Neural cell (in vitro differentiated cells): ENCODE measurements around the gene FAM53B. TPM values are rescaled to one million over a fixed set of nuclear protein-coding genes. Genes with fewer than 3 reads are reported as not detected.

Source experiments
- H2AFZ ChIP-seq: fragments of 200-600, 300-800 bp; sonication (generic), shearing (Covaris generic); 2 replicates; pipeline ENCODE4 v1.6.0; 2014; ENCODE audit warnings: low read depth, mild to moderate bottlenecking, antibody characterized with exemption, low read length, moderate library complexity
- H3F3A ChIP-seq: fragments of 200-600 bp; shearing (Covaris generic); 2 replicates; pipeline ENCODE4 v1.6.1; 2016; ENCODE audit warnings: mild to moderate bottlenecking, moderate library complexity, mixed read lengths, antibody characterized with exemption, low read length; ENCODE audit not compliant: insufficient read depth, poor library complexity, severe bottlenecking
- H3K27ac ChIP-seq: fragments of 200-600, 300-800 bp; sonication (generic), shearing (Covaris generic); 2 replicates; pipeline ENCODE4 v1.5.1; 2014; ENCODE audit warnings: mild to moderate bottlenecking, low read length, moderate library complexity
- H3K27me3 ChIP-seq: fragments of 300-800, 200-600 bp; sonication (generic), shearing (Covaris generic); 2 replicates; pipeline ENCODE4 v1.6.0; 2014; ENCODE audit warnings: mild to moderate bottlenecking, low read depth, low read length, moderate library complexity; ENCODE audit not compliant: insufficient read depth
- H3K36me3 ChIP-seq: fragments of 300-800, 200-600 bp; sonication (generic), shearing (Covaris generic); 2 replicates; pipeline ENCODE4 v1.5.1; 2014; ENCODE audit warnings: mild to moderate bottlenecking, antibody characterized with exemption, low read length, moderate library complexity; ENCODE audit not compliant: insufficient read depth
- H3K4me2 ChIP-seq: fragments of 300-800, 200-600 bp; sonication (generic), shearing (Covaris generic); 2 replicates; pipeline ENCODE4 v1.6.0; 2014; ENCODE audit warnings: mild to moderate bottlenecking, low read length
- H3K4me3 ChIP-seq: fragments of 300-800, 200-600 bp; sonication (generic), shearing (Covaris generic); 2 replicates; pipeline ENCODE4 v1.5.1; 2014; ENCODE audit warnings: mild to moderate bottlenecking, low read length, moderate library complexity
- H3K79me2 ChIP-seq: fragments of 200-600 bp; shearing (Covaris generic); replicated peaks from 2 replicates; pipeline ENCODE4 v1.6.0; 2014; ENCODE audit warnings: mild to moderate bottlenecking, low read length, moderate library complexity; ENCODE audit not compliant: insufficient read depth
- H3K9ac ChIP-seq: fragments of 300-800, 200-600 bp; sonication (generic), shearing (Covaris generic); 2 replicates; pipeline ENCODE4 v1.6.1; 2016; ENCODE audit warnings: mild to moderate bottlenecking, low read length, mixed read lengths
- H3K9me2 ChIP-seq: fragments of 200-600 bp; shearing (Covaris generic); 2 replicates; pipeline ENCODE4 v1.6.1; 2016; ENCODE audit warnings: mild to moderate bottlenecking, low read length, mixed read lengths; ENCODE audit not compliant: insufficient read depth
- H3K9me3 ChIP-seq: fragments of 200-600, 300-800 bp; sonication (generic), shearing (Covaris generic); 2 replicates; pipeline ENCODE4 v1.6.1; 2016; ENCODE audit warnings: mild to moderate bottlenecking, mixed run types, low read length, moderate library complexity, mixed read lengths
- H4K20me1 ChIP-seq: fragments of 200-600 bp; shearing (Covaris generic); 2 replicates; pipeline ENCODE4 v1.6.1; 2016; ENCODE audit warnings: mild to moderate bottlenecking, mixed run types; ENCODE audit not compliant: insufficient read depth
- EP300 ChIP-seq: fragments of 450-650 bp; conservative IDR thresholded peaks from 2 replicates; pipeline ENCODE4 v1.6.1; 2014; ENCODE audit warnings: antibody characterized with exemption, mild to moderate bottlenecking, moderate library complexity; ENCODE audit not compliant: poor library complexity, severe bottlenecking
- EZH2 ChIP-seq: fragments of 200-600, 300-800 bp; shearing (Covaris generic), sonication (generic); IDR thresholded peaks from 2 replicates; pipeline ENCODE4 v1.6.1; 2014; ENCODE audit warnings: antibody characterized with exemption, low read length, borderline replicate concordance, mild to moderate bottlenecking; ENCODE audit not compliant: insufficient read depth, poor library complexity, severe bottlenecking
- MXI1 ChIP-seq: fragments of 450-650 bp; conservative IDR thresholded peaks from 2 replicates; pipeline ENCODE4 v1.6.1; 2014; ENCODE audit warnings: antibody characterized with exemption, mild to moderate bottlenecking; ENCODE audit not compliant: poor library complexity, severe bottlenecking
- POLR2AphosphoS5 ChIP-seq: IDR thresholded peaks from 2 replicates; pipeline ENCODE4 v1.6.1; 2012
- RAD21 ChIP-seq: fragments of 450-650 bp; conservative IDR thresholded peaks from 2 replicates; pipeline ENCODE4 v1.6.1; 2014; ENCODE audit warnings: antibody characterized with exemption, mild to moderate bottlenecking, moderate library complexity
- SMC3 ChIP-seq: fragments of 450-650 bp; conservative IDR thresholded peaks from 2 replicates; pipeline ENCODE4 v1.6.1; 2014; ENCODE audit warnings: antibody characterized with exemption, mild to moderate bottlenecking, moderate library complexity; ENCODE audit not compliant: poor library complexity
- TAF1 ChIP-seq: IDR thresholded peaks from 2 replicates; pipeline ENCODE4 v1.6.1; 2012; ENCODE audit warnings: low read depth
- polyA minus RNA-seq: library from RNA; depleted of rRNA, polyadenylated mRNA; stranded (reverse); fragments of >200 nt; gene quantifications from 2 replicates; pipeline ENCODE4 v1.2.3, GENCODE V29; 2014
- polyA plus RNA-seq: library from polyadenylated mRNA; depleted of rRNA; stranded (reverse); fragments of >200 nt; gene quantifications from 2 replicates; pipeline ENCODE4 v1.2.3, GENCODE V29; 2014
- TF ChIP-seq, protein P1 (sequence below): IDR thresholded peaks from 2 replicates; pipeline ENCODE4 v1.6.1; 2012; ENCODE audit warnings: borderline replicate concordance
- TF ChIP-seq, protein P2 (sequence below): fragments of 450-650 bp; IDR thresholded peaks from 2 replicates; pipeline ENCODE4 v1.5.1; 2014; ENCODE audit warnings: antibody characterized with exemption, mild to moderate bottlenecking, moderate library complexity; ENCODE audit not compliant: poor library complexity, severe bottlenecking

Gene FAM53B, protein sequence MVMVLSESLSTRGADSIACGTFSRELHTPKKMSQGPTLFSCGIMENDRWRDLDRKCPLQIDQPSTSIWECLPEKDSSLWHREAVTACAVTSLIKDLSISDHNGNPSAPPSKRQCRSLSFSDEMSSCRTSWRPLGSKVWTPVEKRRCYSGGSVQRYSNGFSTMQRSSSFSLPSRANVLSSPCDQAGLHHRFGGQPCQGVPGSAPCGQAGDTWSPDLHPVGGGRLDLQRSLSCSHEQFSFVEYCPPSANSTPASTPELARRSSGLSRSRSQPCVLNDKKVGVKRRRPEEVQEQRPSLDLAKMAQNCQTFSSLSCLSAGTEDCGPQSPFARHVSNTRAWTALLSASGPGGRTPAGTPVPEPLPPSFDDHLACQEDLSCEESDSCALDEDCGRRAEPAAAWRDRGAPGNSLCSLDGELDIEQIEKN
- polyA plus RNA-seq: 21.8 and 28.6 TPM in 2 replicates
- 83.6 and 99.3 TPM in 2 replicates for polyA minus RNA-seq

GRCh38 chr10:124744102-124745050 is at the start of gene FAM53B:
TSS of gene FAM53B (minus strand) at chr10:124744378. CDS start at chr10:124706713, 37,665 bp downstream.
- no peaks in the 10 kb centered on the region for H3K27me3 ChIP-seq
- peaks cover 4% of the 10 kb centered on the region for H3F3A ChIP-seq
- peak within 1 kb of the TSS; percentile 87 for H3K4me3 ChIP-seq
- peak within 1 kb of the TSS; percentile 76 for H3K9ac ChIP-seq
- no peaks in the 10 kb centered on the region for H4K20me1 ChIP-seq
- H2AFZ ChIP-seq: peak within 1 kb of the TSS; percentile 10
- H3K27ac ChIP-seq: peak within 1 kb of the TSS; percentile 59
- no peaks in the 10 kb centered on the region for H3K36me3 ChIP-seq
- no peaks in the 10 kb centered on the region for H3K9me3 ChIP-seq
- no peaks in the 10 kb centered on the region for H3K9me2 ChIP-seq
- peak within 1 kb of the TSS; percentile 69 for H3K4me2 ChIP-seq
- peaks cover 30% of the 10 kb centered on the region for H3K79me2 ChIP-seq
- TF ChIP-seq POLR2AphosphoS5 (peak; percentile 26), EZH2 (no peak), TAF1 (no peak), RAD21 (no peak), EP300 (peak; percentile 19), MXI1 (peak; percentile 58), SMC3 (no peak)
- TF ChIP-seq, protein P1, sequence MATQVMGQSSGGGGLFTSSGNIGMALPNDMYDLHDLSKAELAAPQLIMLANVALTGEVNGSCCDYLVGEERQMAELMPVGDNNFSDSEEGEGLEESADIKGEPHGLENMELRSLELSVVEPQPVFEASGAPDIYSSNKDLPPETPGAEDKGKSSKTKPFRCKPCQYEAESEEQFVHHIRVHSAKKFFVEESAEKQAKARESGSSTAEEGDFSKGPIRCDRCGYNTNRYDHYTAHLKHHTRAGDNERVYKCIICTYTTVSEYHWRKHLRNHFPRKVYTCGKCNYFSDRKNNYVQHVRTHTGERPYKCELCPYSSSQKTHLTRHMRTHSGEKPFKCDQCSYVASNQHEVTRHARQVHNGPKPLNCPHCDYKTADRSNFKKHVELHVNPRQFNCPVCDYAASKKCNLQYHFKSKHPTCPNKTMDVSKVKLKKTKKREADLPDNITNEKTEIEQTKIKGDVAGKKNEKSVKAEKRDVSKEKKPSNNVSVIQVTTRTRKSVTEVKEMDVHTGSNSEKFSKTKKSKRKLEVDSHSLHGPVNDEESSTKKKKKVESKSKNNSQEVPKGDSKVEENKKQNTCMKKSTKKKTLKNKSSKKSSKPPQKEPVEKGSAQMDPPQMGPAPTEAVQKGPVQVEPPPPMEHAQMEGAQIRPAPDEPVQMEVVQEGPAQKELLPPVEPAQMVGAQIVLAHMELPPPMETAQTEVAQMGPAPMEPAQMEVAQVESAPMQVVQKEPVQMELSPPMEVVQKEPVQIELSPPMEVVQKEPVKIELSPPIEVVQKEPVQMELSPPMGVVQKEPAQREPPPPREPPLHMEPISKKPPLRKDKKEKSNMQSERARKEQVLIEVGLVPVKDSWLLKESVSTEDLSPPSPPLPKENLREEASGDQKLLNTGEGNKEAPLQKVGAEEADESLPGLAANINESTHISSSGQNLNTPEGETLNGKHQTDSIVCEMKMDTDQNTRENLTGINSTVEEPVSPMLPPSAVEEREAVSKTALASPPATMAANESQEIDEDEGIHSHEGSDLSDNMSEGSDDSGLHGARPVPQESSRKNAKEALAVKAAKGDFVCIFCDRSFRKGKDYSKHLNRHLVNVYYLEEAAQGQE: no peak
- TF ChIP-seq, protein P2, sequence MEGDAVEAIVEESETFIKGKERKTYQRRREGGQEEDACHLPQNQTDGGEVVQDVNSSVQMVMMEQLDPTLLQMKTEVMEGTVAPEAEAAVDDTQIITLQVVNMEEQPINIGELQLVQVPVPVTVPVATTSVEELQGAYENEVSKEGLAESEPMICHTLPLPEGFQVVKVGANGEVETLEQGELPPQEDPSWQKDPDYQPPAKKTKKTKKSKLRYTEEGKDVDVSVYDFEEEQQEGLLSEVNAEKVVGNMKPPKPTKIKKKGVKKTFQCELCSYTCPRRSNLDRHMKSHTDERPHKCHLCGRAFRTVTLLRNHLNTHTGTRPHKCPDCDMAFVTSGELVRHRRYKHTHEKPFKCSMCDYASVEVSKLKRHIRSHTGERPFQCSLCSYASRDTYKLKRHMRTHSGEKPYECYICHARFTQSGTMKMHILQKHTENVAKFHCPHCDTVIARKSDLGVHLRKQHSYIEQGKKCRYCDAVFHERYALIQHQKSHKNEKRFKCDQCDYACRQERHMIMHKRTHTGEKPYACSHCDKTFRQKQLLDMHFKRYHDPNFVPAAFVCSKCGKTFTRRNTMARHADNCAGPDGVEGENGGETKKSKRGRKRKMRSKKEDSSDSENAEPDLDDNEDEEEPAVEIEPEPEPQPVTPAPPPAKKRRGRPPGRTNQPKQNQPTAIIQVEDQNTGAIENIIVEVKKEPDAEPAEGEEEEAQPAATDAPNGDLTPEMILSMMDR: no peak

DNA sequence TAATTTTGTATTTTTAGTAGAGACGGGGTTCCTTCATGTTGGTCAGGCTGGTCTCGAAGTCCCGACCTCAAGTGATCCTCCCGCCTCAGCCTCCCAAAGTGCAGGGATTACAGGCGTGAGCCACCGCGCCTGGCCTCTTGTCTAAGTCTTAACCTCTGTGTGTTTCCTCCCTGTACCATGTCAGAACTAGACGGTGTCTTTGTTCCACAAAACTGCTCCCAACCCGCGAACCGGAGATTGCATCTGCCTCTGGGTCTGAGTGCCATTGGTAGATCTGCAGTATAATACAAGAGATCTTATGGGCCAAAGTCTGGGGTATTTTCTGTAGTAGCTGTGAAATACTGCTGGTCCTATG is 48.8 kb upstream of the FAM53B start:
- Histone ChIP-seq H2AFZ (no peak overlapping the region), H3K9me2 (no peaks in the 10 kb centered on the region), H3K4me2 (no peak overlapping the region), H3K9ac (no peak overlapping the region), H3K27ac (no peak overlapping the region), H3K79me2 (peaks cover 7% of the 10 kb centered on the region), H3F3A (no peaks in the 10 kb centered on the region), H3K36me3 (no peaks in the 10 kb centered on the region), H3K27me3 (no peaks in the 10 kb centered on the region), H3K9me3 (no peaks in the 10 kb centered on the region), H4K20me1 (no peaks in the 10 kb centered on the region), H3K4me3 (no peak overlapping the region)
- TF ChIP-seq SMC3 (no peak), EZH2 (no peak), POLR2AphosphoS5 (no peak), EP300 (no peak), MXI1 (no peak), RAD21 (no peak), TAF1 (no peak)
- TF ChIP-seq, protein P1: no peak
- TF ChIP-seq, protein P2: no peak
